Lower leg skin (tissue), 4 donors: ENCODE measurements around the gene CCNQ. TPM values are rescaled to one million over a fixed set of nuclear protein-coding genes. Genes with fewer than 3 reads are reported as not detected.

Experiments used
- DNase-seq, 2 donors: peaks; one replicate each; pipeline ENCODE4 v3.0.0-alpha.2; 2019; ENCODE audit warnings: low spot score in 2 of 2
- H3K4me3 ChIP-seq: fragments of 200-600 bp; sonication (generic); 2 replicates; pipeline ENCODE4 v1.5.1; 2017; ENCODE audit warnings: mild to moderate bottlenecking, low read depth; ENCODE audit not compliant: poor library complexity, severe bottlenecking
- POLR2A ChIP-seq, 2 donors: fragments of 450-650 bp; IDR thresholded peaks; one replicate each; pipeline ENCODE4 v1.6.1; 2016 to 2017; ENCODE audit warnings: antibody characterized with exemption in 2 of 2, mild to moderate bottlenecking in 1 of 2, moderate library complexity in 1 of 2
- WGBS, 2 donors: methylation state at CpG; one replicate each; pipeline ENCODE4 v1.1.5; 2018; 5-methylcytosine and 5-hydroxymethylcytosine counted together
- intact Hi-C: fragments of 100-400 bp; cut with DNase I; formaldehyde crosslinking; loops from one replicate; pipeline ENCODE4 v1.15.0; 2023; ENCODE audit warnings: low total_unique reads
- total RNA-seq, 4 donors: library from RNA; depleted of rRNA; stranded (reverse); fragments of >200 nt; gene quantifications; one replicate each; pipeline ENCODE4 v1.1.0, GENCODE V29; 2016
- TF ChIP-seq, protein P1 (sequence below), 3 donors: fragments of 450-650 bp; IDR thresholded peaks; one replicate each; pipeline ENCODE4 v1.5.1; 2016; ENCODE audit warnings: antibody characterized with exemption in 3 of 3, mild to moderate bottlenecking in 3 of 3, moderate library complexity in 2 of 3

Gene CCNQ
- total RNA-seq, 4 donors from 2014 or later: 20.7 to 35.7 (median 28.5) TPM

DNA sequence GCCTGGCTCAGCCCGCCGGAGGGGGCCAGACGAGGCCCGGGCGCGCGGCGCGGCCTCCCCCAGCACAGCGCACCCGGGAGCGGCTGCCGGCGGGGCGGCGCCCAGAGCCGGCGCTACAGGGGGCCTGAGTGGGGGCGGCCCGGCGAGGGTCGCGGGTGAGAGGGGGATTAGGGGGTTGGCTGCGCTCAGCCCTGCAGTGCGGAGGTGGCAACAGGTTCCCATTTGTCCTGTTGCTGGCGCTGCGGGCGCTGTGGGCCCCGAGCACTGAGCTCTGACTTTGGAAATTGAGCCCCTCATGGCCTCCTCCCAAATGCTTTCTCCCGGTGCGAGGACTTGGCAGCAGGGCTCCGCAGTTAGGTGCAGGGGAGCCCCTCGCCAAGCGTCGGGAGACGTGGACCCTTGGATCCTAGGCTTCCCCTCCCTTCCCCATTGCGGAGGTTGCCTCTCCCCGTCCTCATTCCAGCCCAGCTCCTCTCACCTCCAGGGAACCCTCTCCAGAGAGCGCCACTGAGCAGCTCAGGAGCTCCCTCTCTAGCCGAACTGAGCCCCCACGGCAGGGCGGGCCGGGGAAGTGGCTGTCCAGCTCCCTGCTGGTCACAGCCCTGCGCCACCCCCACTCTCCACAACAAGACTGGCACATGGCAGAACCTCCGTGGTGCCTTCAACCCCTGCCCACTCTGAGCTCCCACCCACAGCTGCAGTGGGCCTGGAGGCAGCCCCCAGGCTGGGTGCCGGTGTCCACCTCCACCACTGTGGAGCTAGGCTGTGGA, 45.6 kb upstream of the CCNQ start:
- WGBS, 2 donors: 25 to 53% methylated on average over 5 to 11 of the region's 46 CpGs
- peak in 1 of 2 donors; percentile 56 for DNase-seq
- intact Hi-C loops: no loop called here
- TF ChIP-seq POLR2A (IDR thresholded peaks at IDR 0.05): no peak
- TF ChIP-seq, protein P1, sequence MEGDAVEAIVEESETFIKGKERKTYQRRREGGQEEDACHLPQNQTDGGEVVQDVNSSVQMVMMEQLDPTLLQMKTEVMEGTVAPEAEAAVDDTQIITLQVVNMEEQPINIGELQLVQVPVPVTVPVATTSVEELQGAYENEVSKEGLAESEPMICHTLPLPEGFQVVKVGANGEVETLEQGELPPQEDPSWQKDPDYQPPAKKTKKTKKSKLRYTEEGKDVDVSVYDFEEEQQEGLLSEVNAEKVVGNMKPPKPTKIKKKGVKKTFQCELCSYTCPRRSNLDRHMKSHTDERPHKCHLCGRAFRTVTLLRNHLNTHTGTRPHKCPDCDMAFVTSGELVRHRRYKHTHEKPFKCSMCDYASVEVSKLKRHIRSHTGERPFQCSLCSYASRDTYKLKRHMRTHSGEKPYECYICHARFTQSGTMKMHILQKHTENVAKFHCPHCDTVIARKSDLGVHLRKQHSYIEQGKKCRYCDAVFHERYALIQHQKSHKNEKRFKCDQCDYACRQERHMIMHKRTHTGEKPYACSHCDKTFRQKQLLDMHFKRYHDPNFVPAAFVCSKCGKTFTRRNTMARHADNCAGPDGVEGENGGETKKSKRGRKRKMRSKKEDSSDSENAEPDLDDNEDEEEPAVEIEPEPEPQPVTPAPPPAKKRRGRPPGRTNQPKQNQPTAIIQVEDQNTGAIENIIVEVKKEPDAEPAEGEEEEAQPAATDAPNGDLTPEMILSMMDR (IDR thresholded peaks at IDR 0.05): no peak
- no peak overlapping the region for H3K4me3 ChIP-seq

DNA sequence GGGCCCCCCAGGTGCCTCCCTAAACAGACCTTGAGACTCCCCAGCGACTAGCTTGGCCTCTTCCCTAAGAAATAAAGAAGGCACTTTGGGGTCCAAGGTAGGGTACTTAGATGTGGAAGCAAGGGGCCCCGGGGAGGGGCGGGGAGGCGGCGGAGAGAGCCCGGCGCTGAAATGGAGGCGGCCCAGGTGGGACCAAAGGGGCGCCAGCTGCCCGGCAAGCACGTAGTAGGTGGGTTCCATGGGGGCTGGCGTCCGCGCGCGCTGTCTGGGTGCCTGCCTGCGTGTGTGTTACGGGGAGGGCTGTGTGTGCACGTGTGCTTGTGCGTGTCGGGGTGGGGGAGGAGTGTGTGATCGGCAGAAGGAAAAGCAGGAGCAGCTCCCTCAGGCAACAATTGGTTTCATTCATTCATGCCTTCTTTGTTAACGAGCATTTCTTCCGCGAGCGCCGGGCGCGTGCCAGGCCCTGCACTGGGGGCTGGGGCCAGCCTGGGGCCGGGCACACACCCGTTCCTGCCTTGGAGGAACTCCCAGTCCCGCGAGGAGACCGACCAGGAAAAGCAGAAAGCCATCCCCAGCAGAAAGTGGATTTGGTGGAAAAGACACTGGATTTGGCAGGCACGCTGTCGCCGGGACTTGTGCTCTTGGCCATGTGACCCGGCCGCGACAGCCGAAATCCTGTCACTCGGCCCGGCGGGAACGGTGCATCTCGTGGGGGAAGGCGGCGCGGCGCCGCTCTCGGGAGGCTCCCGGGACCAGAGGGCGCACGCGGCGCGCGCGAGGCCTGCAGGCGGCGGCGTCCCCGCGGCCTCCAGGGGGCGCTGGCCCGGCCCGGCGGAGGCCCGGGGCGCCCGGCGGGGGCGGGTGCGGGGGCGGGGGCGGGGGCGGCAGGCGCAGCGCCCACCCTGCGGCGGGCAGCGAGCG, 44.8 kb upstream of the CCNQ start:
- intact Hi-C loops: no loop called here
- whole genome bisulfite sequencing, 2 donors: 1 to 39% methylated on average over 16 to 63 of the region's 84 CpGs
- DNase-seq: peak in 1 of 2 donors; percentile 79
- TF ChIP-seq, protein P1 (IDR thresholded peaks at IDR 0.05): no peak
- no peak for TF ChIP-seq POLR2A (IDR thresholded peaks at IDR 0.05)
- no peak overlapping the region for H3K4me3 ChIP-seq

DNA sequence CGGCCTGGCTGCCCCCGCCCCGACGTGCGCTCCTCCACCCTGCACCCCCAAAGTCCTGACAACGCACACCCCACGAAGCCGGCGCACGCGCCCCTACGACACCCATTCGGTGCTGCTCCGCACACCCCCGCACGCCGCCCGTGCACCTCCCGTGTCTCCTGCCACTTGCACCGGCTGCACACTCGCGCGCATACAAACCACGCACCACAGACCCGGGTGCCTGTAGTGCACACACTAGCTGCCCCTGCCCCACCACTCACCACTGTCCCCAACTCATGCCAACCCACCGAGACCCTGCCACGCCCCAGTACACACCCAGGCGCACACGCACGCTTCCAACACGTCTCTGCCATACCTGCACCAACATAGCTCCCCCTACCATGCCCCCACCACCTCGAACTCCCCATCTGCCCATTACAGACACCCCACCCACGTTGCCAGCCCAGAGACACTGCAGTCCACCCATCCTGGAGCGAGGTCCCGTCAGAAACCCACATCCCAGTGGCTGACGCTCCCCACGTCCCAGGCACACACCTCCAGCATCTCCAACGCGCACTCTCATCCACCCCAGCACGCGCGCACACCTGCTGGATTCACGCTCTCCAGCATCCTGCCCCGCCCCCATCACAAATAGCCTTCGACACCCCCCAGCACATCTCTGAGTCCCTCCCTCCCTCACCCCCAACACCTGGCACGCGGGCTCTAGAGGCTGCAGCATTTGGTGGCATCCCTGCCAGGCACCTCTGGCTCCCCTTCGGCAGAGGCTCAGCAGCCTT, 43.9 kb upstream of the CCNQ start:
- TF ChIP-seq, protein P1 (IDR thresholded peaks at IDR 0.05): no peak
- TF ChIP-seq POLR2A (IDR thresholded peaks at IDR 0.05): no peak
- intact Hi-C loops: no loop called here
- H3K4me3 ChIP-seq: no peak overlapping the region

DNA sequence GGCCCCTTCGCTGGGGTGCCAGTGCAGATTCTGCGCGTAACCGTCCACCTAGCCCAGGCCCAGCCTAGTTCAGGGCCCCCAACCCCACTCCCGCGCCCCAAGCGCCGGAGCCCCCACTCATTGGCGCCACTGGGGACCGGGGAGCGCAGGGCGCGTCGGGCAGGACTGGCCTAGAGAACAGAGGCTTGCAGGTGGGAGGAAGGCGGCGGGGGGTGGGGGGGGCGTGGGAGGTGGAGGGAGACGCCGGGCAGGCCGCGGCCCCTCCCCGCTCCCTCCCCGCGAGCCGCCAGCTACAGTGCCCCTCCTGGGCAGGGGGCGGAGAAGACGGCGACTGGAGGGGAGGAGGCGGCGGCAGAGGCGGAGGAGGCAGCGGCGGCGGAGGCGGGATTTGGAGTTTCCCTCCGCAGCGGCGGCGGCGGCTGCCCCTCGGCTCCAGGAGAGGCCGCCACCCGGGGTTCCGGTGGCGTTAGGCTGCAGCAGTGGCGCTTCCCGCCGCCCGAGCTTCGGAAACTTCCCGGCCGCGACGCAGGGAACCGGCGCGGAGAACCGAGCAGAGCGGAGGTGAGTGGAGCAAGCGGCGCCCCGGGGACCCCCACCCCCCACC, 43.2 kb upstream of the CCNQ start:
- DNase-seq: peak in 1 of 2 donors; percentile 74
- H3K4me3 ChIP-seq: no peak overlapping the region
- intact Hi-C loops: no loop called here
- 52% methylated on average over 28 of the region's 62 CpGs; no CpG with 5 or more reads in 1 of the 2 donors for WGBS, 2 donors
- TF ChIP-seq POLR2A (IDR thresholded peaks at IDR 0.05): no peak
- TF ChIP-seq, protein P1 (IDR thresholded peaks at IDR 0.05): no peak

More for the DNA sequence above, 43.9 kb upstream of the CCNQ start:
- peak in 1 of 2 donors; percentile 77 for DNase-seq
- WGBS, 2 donors: 0 to 49% methylated on average over 20 to 41 of the region's 48 CpGs

DNA sequence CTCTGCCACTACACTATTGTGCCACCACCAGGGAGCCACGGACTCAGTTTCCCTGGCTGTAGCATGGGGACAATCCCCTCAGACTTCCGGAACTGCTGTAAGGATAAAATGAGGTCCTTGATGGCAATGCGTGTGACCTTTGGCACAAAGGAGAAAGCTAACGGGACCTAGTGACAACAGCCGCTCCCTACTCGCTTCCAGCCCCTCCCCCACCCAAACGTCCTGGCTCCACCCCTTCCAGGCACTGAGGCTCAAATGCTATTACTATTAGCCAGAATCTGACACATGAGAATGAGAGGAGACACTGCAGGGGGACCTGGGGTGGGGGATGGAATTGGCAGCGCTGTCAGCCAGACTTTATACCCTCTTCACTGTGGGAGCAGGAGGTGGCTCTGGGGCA, 42.7 kb upstream of the CCNQ start:
- intact Hi-C loops: no loop called here
- H3K4me3 ChIP-seq: no peak overlapping the region
- TF ChIP-seq, protein P1 (IDR thresholded peaks at IDR 0.05): no peak
- TF ChIP-seq POLR2A (IDR thresholded peaks at IDR 0.05): no peak
- DNase-seq: no peak
- WGBS, 2 donors: 5 to 34% methylated on average over 4 to 8 of the region's 8 CpGs
